K562 (cell line): ENCODE data around the gene CCR2. TPM values are rescaled to one million over a fixed set of nuclear protein-coding genes. Genes with fewer than 3 reads are reported as not detected.

Experiments used
- BACH1 ChIP-seq: fragments of 200-800 bp; sonication (Bioruptor generic); IDR thresholded peaks from 2 replicates; pipeline ENCODE4 v1.6.1; 2016; ENCODE audit warnings: missing genetic modification characterization, missing compliant biosample characterization
- GATAD2A ChIP-seq: fragments of 450-650 bp; IDR thresholded peaks from 2 replicates; pipeline ENCODE4 v1.6.1; 2017
- HDAC2 ChIP-seq: fragments of 450-650 bp; IDR thresholded peaks from 2 replicates; pipeline ENCODE4 v1.6.1; 2016; ENCODE audit warnings: mild to moderate bottlenecking
- HDGF ChIP-seq: fragments of 450-650 bp; IDR thresholded peaks from 2 replicates; pipeline ENCODE4 v1.6.1; 2016
- KDM1A ChIP-seq, 2 experiments: fragments of 450-650 bp; IDR thresholded peaks; 2 replicates each; pipeline ENCODE4 v1.6.1; 2016; ENCODE audit warnings: mild to moderate bottlenecking in 2 of 2
- MEIS2 ChIP-seq: fragments of 450-650 bp; IDR thresholded peaks from 2 replicates; pipeline ENCODE4 v1.6.1; 2014; ENCODE audit warnings: mild to moderate bottlenecking; ENCODE audit not compliant: partially characterized antibody
- NR2C2 ChIP-seq, 2 experiments: fragments of 200-800 bp in 1 of 2; sonication (Bioruptor generic) in 1 of 2; sonication (generic) in 1 of 2; formaldehyde crosslinking in 1 of 2; IDR thresholded peaks; 2 replicates each; pipeline versions ENCODE4 v1.6.1 to v1.8.0; 2016 to 2022; ENCODE audit warnings: mild to moderate bottlenecking in 1 of 2, missing compliant biosample characterization in 1 of 2, missing genetic modification characterization in 1 of 2, missing genetic modification reagents in 1 of 2
- SMARCE1 ChIP-seq: fragments of 450-650 bp; IDR thresholded peaks from 2 replicates; pipeline ENCODE4 v1.7.1; 2016; ENCODE audit warnings: mild to moderate bottlenecking
- SOX6 ChIP-seq: fragments of 450-650 bp; IDR thresholded peaks from 2 replicates; pipeline ENCODE4 v1.6.1; 2014; ENCODE audit warnings: mild to moderate bottlenecking
- ZC3H8 ChIP-seq: fragments of 450-650 bp; IDR thresholded peaks from 2 replicates; pipeline ENCODE4 v1.6.1; 2017
- ZFP36 ChIP-seq: fragments of 150-350 bp; IDR thresholded peaks from 2 replicates; pipeline ENCODE4 v1.6.1; 2018; ENCODE audit warnings: low read length, low read depth; ENCODE audit not compliant: partially characterized antibody
- ZNF12 ChIP-seq: sonication (generic); formaldehyde crosslinking; IDR thresholded peaks from 2 replicates; pipeline ENCODE4 v1.4.0; 2020; ENCODE audit warnings: mild to moderate bottlenecking, missing genetic modification reagents
- ZNF75A ChIP-seq: fragments of 450-650 bp; formaldehyde crosslinking; IDR thresholded peaks from 2 replicates; pipeline ENCODE4 v1.4.0; 2020; ENCODE audit warnings: mild to moderate bottlenecking
- polyA plus RNA-seq, 8 experiments: library from polyadenylated mRNA; depleted of rRNA in 4 of 8; stranded (reverse) in 5 of 8; unstranded in 3 of 8; fragments of >200 nt; fragmentation: Nextera tagmentation in 2 of 8; fragmentation: Illumina TruSeq in 1 of 8; extraction: Ambion mirVana in 2 of 8; extraction: Trizol in 1 of 8; gene quantifications; 2 replicates each; pipeline versions ENCODE4 v1.2.1 to v1.2.3, GENCODE V29; 2011 to 2014; ENCODE audit warnings: inconsistent platforms in 1 of 8, missing spikeins in 1 of 8
- total RNA-seq, 7 experiments: library from RNA; depleted of rRNA in 6 of 7; stranded (reverse); fragments of >200 nt in 6 of 7; fragmentation: Illumina TruSeq in 2 of 7; extraction: Trizol in 2 of 7; gene quantifications; 2 replicates each; pipeline versions ENCODE4 v1.2.1 to v1.2.3, GENCODE V29; 2011 to 2021; ENCODE audit warnings: low replicate concordance in 1 of 7
- TF ChIP-seq, protein P1 (sequence below): fragments of 250-450 bp; sonication (Bioruptor Pico); IDR thresholded peaks from 2 replicates; pipeline ENCODE4 v1.5.0; 2020; ENCODE audit warnings: mild to moderate bottlenecking
- TF ChIP-seq, protein P2 (sequence below): fragments of 450-650 bp; formaldehyde crosslinking; IDR thresholded peaks from 2 replicates; pipeline ENCODE4 v1.4.0; 2022; ENCODE audit warnings: missing genetic modification characterization
- TF ChIP-seq, protein P3 (sequence below): fragments of 450-650 bp; formaldehyde crosslinking; IDR thresholded peaks from 2 replicates; pipeline ENCODE4 v1.4.0; 2020; ENCODE audit warnings: mild to moderate bottlenecking, moderate library complexity
- TF ChIP-seq, protein P4 (sequence below), 2 experiments: fragments of 450-650 bp; formaldehyde crosslinking in 1 of 2; IDR thresholded peaks; 2 replicates each; pipeline versions ENCODE4 v1.4.0 to v1.6.1; 2014 to 2020; ENCODE audit warnings: mild to moderate bottlenecking in 2 of 2, borderline replicate concordance in 1 of 2, low read depth in 1 of 2

The CCR2 gene
- total and polyA plus RNA-seq, 9 of the 15 experiments (the other 6 are each of a cell fraction or from before 2014, with no cell fraction given), result not detected

DNA sequence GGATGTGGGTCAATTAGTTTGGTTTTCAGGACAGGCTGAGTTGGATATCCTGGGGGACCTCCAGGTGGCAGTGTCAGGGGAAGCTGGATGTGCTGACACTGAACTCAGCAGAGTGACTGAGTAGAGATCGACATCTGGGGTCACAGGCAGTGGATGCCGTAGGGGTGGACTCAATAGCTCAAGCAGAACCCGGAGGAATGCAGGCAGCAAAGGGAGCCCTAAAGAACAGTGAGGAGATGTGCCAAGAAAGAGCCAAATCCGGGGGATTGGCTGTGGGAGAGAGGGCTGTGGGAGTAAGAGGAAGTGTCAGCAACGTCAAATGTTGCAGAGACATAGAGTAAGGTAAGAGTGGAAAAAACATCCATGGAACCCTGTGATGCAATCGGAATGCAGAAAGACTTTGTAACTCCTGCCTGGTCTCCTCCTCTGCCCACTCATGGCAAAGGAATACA lies 41.3 kb downstream of the CCR2 start (continued):
- peak; percentile 40; the same call in 1 of the 2 replicates for TF ChIP-seq SMARCE1
- TF ChIP-seq ZFP36, result peak; percentile 98
- no peak for TF ChIP-seq GATAD2A
- TF ChIP-seq, protein P1, sequence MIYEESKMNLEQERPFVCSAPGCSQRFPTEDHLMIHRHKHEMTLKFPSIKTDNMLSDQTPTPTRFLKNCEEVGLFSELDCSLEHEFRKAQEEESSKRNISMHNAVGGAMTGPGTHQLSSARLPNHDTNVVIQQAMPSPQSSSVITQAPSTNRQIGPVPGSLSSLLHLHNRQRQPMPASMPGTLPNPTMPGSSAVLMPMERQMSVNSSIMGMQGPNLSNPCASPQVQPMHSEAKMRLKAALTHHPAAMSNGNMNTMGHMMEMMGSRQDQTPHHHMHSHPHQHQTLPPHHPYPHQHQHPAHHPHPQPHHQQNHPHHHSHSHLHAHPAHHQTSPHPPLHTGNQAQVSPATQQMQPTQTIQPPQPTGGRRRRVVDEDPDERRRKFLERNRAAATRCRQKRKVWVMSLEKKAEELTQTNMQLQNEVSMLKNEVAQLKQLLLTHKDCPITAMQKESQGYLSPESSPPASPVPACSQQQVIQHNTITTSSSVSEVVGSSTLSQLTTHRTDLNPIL (CRISPR knock-in tag), result no peak
- no peak for TF ChIP-seq ZC3H8
- TF ChIP-seq, protein P2, sequence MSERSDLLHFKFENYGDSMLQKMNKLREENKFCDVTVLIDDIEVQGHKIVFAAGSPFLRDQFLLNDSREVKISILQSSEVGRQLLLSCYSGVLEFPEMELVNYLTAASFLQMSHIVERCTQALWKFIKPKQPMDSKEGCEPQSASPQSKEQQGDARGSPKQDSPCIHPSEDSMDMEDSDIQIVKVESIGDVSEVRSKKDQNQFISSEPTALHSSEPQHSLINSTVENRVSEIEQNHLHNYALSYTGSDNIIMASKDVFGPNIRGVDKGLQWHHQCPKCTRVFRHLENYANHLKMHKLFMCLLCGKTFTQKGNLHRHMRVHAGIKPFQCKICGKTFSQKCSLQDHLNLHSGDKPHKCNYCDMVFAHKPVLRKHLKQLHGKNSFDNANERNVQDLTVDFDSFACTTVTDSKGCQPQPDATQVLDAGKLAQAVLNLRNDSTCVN, result 0 out of 2 replicates have a peak, but pooled peaks have one; percentile 13
- TF ChIP-seq BACH1 (tag), result 0 out of 2 replicates have a peak, but pooled peaks have one; percentile 35
- no peak for TF ChIP-seq ZNF12
- TF ChIP-seq MEIS2, result peak; percentile 24
- peak; percentile 10 to 39; a peak in 1 of 4 replicates for TF ChIP-seq KDM1A (IDR thresholded peaks at IDR 0.05)
- 0 out of 2 replicates have a peak, but pooled peaks have one; percentile 15 for TF ChIP-seq ZNF75A (CRISPR knock-in tag)
- TF ChIP-seq NR2C2 (CRISPR knock-in tag; IDR thresholded peaks at IDR 0.05), result 0 out of 2 replicates have a peak, but pooled peaks have one; percentile 48
- peak; percentile 57; the same call in 1 of the 2 replicates for TF ChIP-seq NR2C2 (tag; IDR thresholded peaks at IDR 0.05)
- TF ChIP-seq SOX6, result 0 out of 2 replicates have a peak, but pooled peaks have one; percentile 9
- no peak for TF ChIP-seq HDGF
- 0 out of 2 replicates have a peak, but pooled peaks have one; percentile 19 for TF ChIP-seq HDAC2
- TF ChIP-seq, protein P3, sequence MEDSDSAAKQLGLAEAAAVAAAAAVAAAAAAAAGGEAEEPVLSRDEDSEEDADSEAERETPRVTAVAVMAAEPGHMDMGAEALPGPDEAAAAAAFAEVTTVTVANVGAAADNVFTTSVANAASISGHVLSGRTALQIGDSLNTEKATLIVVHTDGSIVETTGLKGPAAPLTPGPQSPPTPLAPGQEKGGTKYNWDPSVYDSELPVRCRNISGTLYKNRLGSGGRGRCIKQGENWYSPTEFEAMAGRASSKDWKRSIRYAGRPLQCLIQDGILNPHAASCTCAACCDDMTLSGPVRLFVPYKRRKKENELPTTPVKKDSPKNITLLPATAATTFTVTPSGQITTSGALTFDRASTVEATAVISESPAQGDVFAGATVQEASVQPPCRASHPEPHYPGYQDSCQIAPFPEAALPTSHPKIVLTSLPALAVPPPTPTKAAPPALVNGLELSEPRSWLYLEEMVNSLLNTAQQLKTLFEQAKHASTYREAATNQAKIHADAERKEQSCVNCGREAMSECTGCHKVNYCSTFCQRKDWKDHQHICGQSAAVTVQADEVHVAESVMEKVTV (CRISPR knock-in tag), result 0 out of 2 replicates have a peak, but pooled peaks have one; percentile 20
- TF ChIP-seq, protein P4, sequence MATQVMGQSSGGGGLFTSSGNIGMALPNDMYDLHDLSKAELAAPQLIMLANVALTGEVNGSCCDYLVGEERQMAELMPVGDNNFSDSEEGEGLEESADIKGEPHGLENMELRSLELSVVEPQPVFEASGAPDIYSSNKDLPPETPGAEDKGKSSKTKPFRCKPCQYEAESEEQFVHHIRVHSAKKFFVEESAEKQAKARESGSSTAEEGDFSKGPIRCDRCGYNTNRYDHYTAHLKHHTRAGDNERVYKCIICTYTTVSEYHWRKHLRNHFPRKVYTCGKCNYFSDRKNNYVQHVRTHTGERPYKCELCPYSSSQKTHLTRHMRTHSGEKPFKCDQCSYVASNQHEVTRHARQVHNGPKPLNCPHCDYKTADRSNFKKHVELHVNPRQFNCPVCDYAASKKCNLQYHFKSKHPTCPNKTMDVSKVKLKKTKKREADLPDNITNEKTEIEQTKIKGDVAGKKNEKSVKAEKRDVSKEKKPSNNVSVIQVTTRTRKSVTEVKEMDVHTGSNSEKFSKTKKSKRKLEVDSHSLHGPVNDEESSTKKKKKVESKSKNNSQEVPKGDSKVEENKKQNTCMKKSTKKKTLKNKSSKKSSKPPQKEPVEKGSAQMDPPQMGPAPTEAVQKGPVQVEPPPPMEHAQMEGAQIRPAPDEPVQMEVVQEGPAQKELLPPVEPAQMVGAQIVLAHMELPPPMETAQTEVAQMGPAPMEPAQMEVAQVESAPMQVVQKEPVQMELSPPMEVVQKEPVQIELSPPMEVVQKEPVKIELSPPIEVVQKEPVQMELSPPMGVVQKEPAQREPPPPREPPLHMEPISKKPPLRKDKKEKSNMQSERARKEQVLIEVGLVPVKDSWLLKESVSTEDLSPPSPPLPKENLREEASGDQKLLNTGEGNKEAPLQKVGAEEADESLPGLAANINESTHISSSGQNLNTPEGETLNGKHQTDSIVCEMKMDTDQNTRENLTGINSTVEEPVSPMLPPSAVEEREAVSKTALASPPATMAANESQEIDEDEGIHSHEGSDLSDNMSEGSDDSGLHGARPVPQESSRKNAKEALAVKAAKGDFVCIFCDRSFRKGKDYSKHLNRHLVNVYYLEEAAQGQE (IDR thresholded peaks at IDR 0.05; ENCODE audit: borderline replicate concordance), result peak; percentile 42; the same call in 1 of the 2 replicates
- TF ChIP-seq, protein P4 (CRISPR knock-in tag; IDR thresholded peaks at IDR 0.05; ENCODE audit: low read depth), result no peak
